ENCODE data around the gene CUL2.

DNA sequence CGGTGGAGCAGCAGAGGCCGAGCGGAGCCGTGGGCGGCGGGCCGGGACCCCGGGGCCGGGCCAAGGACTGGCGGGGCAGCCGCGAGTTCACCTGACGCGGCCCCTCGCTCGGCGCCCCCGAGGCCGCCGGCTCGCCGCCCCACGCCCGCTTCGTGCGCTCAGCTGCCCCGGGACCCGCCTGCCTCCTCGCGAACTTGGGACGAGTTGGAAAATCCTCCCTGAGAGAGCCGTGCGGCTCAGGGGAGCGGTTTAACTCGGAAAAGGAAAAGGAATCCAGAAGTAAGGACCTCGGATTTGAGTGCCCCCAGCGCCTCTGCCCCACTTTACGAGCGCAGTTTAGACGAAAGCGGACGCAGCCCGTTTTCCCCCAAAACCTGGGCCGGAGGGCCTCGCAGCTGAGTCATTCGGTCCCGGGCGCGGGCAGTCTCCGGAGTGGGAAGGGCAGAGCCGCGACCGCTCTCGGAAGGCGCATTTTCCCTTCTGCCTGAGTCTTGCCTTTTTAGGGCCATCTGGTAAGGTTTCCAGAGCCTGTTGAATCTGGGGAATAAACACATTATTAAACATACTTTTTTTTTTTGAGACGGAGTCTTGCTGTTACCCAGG is 37.2 kb upstream of the CUL2 start:
- no peak for TF ChIP-seq POLR2A (IDR thresholded peaks at IDR 0.05; ENCODE audit: low read depth, low read length)
- no peak; the same call in 1 of the 2 replicates for TF ChIP-seq POLR2AphosphoS5 (IDR thresholded peaks at IDR 0.05; ENCODE audit: low read depth, low read length)
- no peak; the same call in 1 of the 2 replicates for TF ChIP-seq TAF1 (IDR thresholded peaks at IDR 0.05; ENCODE audit: low read depth, low read length)
- TF ChIP-seq POU2F2 (IDR thresholded peaks at IDR 0.05; ENCODE audit: low read depth, low read length): no peak; the same call in 1 of the 2 replicates
- TF ChIP-seq PAX5 (IDR thresholded peaks at IDR 0.05; ENCODE audit: insufficient read depth, low read length, severe bottlenecking): no peak

All from GM12891 (cell line).